H1 (cell line): ENCODE results near the gene SMIM13. TPM values are rescaled to one million over a fixed set of nuclear protein-coding genes. Genes with fewer than 3 reads are reported as not detected.

ENCODE experiments used
- CHD1 ChIP-seq: IDR thresholded peaks from 2 replicates; pipeline ENCODE4 v1.6.1; 2012; ENCODE audit warnings: low read depth, low read length, improper control_type of control experiment
- HDAC2 ChIP-seq, 2 experiments: fragments of 300-600 bp in 1 of 2; sonication (generic) in 1 of 2; IDR thresholded peaks; 2 replicates each; pipeline ENCODE4 v1.6.1; 2011 to 2012; ENCODE audit warnings: low read depth in 2 of 2, low read length in 2 of 2, mild to moderate bottlenecking in 2 of 2, moderate library complexity in 2 of 2, borderline replicate concordance in 1 of 2, inconsistent platforms in 1 of 2
- RFX5 ChIP-seq: IDR thresholded peaks from 2 replicates; pipeline ENCODE4 v1.6.1; 2011; ENCODE audit warnings: low read depth, low read length, improper control_type of control experiment, borderline replicate concordance
- polyA plus RNA-seq, 7 experiments: library from polyadenylated mRNA; depleted of rRNA in 3 of 7; stranded (reverse) in 5 of 7; unstranded in 2 of 7; fragments of >200 nt in 5 of 7; fragments of 200-250 nt in 2 of 7; gene quantifications; 1 replicate in 5 of 7; 2 replicates in 1 of 7; 4 replicates in 1 of 7; pipeline versions ENCODE4 v1.2.1 to v1.2.3, GENCODE V29; 2011 to 2013; ENCODE audit warnings: missing spikeins in 2 of 7, mixed read lengths in 2 of 7
- small RNA-seq: library from polyadenylated mRNA; stranded (forward); fragments of <200 nt; extraction: miRNeasy Mini kit (QIAGEN cat#:217004); gene quantifications from one replicate; pipeline ENCODE3, GENCODE V24; 2013; ENCODE audit not compliant: insufficient read depth
- total RNA-seq: library from RNA; stranded (reverse); fragmentation: NEBNext Ultra II Directional; extraction: Animal tissue kit (Norgen Biotek cat#: 25700); gene quantifications from 2 replicates; pipeline ENCODE4 v1.2.1, GENCODE V29; 2021

The SMIM13 gene
- total and polyA plus RNA-seq, 2 of the 8 experiments (the other 6 are each of a cell fraction or from before 2014, with no cell fraction given): 1.7 to 10.6 TPM

GRCh38 chr6:11187301-11187700, 93.7 kb downstream of the SMIM13 start (continued):
- TF ChIP-seq RFX5 (no peak), HDAC2 (IDR thresholded peaks at IDR 0.05; ENCODE audit: borderline replicate concordance in 1 of 2, low read depth in 2 of 2, low read length in 2 of 2) (no peak), CHD1 (no peak)

Small RNA genes lying within 50 kb of the gene (small RNA-seq; reads per million reads assigned to genes)
- gene AL136139.1: not detected

Other genes starting within 250 kb of the SMIM13 start
- gene GCM2, start 211.8 kb upstream of the SMIM13 start, total RNA-seq: 0.17 TPM in 1 of 2 replicates, not detected in the other
- gene GCM2, start 211.8 kb upstream of the SMIM13 start, polyA plus RNA-seq (2011; rRNA removed): 0.09 and 0.14 TPM in 2 replicates
- gene SYCP2L, start 206.8 kb upstream of the SMIM13 start, total RNA-seq: 3.2 and 4.2 TPM in 2 replicates
- gene SYCP2L, start 206.8 kb upstream of the SMIM13 start, polyA plus RNA-seq (2011; rRNA removed): 1.3 and 1.7 TPM in 2 replicates
- 0.69 and 0.89 TPM in 2 replicates for gene ELOVL2, start 49.5 kb upstream of the SMIM13 start, total RNA-seq
- gene ELOVL2, start 49.5 kb upstream of the SMIM13 start, polyA plus RNA-seq (2011; rRNA removed): 0.24 and 0.42 TPM in 2 replicates
- gene ERVFRD-1, start 17.9 kb downstream of the SMIM13 start, total RNA-seq: not detected in 2 replicates
- gene ERVFRD-1, start 17.9 kb downstream of the SMIM13 start, polyA plus RNA-seq (2011; rRNA removed): not detected in 2 replicates
- 12.0 and 12.8 TPM in 2 replicates for gene NEDD9, start 138.8 kb downstream of the SMIM13 start, total RNA-seq
- 3.6 and 5.7 TPM in 2 replicates for gene NEDD9, start 138.8 kb downstream of the SMIM13 start, polyA plus RNA-seq (2011; rRNA removed)